ENCODE measurements around the gene LMTK2. TPM values are rescaled to one million over a fixed set of nuclear protein-coding genes. Genes with fewer than 3 reads are reported as not detected.

The LMTK2 gene
- total and polyA plus RNA-seq, 10 donors: 1.3 to 22.8 (median 18.6) TPM

DNA sequence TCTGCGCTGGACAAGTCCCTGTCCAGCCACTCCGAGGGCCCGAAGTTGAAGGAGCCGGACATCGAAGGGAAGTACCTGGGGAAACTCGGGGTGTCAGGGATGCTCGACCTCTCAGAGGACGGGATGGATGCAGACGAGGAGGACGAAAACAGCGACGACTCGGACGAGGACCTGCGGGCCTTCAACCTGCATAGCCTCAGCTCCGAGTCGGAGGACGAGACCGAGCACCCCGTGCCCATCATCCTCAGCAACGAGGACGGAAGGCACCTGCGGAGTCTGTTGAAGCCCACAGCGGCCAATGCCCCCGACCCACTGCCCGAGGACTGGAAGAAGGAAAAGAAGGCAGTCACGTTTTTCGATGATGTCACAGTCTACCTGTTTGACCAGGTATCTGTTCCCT, 87.5 kb downstream of the LMTK2 start:
- Histone ChIP-seq H3K36me3 (peaks cover 0 to 91% (median 53%) of the 10 kb centered on the region in 6 donors), H3K4me3 (no peak overlapping the region), H3K27ac (no peak overlapping the region), H3K4me1 (peaks cover 0 to 23% (median 13%) of the 10 kb centered on the region in 6 donors), H3K9me3 (peaks cover 0 to 10% (median 3%) of the 10 kb centered on the region in 8 donors), H3K27me3 (replicated peaks in 1 of 7) (no peaks in the 10 kb centered on the region)
- intact Hi-C loops (cut with DNase I; ENCODE audit: low total_unique reads): loop anchor here (10.0 kb wide), 1 partner anchor 61 kb away; the partner anchor contains the start of gene TECPR1
- 96 to 98% (median 98%) methylated on average over 28 of the region's 28 CpGs for WGBS, 5 donors
- DNase-seq: no peak
- TF ChIP-seq, protein P1, sequence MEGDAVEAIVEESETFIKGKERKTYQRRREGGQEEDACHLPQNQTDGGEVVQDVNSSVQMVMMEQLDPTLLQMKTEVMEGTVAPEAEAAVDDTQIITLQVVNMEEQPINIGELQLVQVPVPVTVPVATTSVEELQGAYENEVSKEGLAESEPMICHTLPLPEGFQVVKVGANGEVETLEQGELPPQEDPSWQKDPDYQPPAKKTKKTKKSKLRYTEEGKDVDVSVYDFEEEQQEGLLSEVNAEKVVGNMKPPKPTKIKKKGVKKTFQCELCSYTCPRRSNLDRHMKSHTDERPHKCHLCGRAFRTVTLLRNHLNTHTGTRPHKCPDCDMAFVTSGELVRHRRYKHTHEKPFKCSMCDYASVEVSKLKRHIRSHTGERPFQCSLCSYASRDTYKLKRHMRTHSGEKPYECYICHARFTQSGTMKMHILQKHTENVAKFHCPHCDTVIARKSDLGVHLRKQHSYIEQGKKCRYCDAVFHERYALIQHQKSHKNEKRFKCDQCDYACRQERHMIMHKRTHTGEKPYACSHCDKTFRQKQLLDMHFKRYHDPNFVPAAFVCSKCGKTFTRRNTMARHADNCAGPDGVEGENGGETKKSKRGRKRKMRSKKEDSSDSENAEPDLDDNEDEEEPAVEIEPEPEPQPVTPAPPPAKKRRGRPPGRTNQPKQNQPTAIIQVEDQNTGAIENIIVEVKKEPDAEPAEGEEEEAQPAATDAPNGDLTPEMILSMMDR (IDR thresholded peaks at IDR 0.05 in 8 of 11, conservative IDR thresholded peaks at IDR 0.05 in 3 of 11): no peak
- no peak for TF ChIP-seq POLR2AphosphoS5 (IDR thresholded peaks at IDR 0.05)
- no peak for TF ChIP-seq POLR2A (IDR thresholded peaks at IDR 0.05)

DNA sequence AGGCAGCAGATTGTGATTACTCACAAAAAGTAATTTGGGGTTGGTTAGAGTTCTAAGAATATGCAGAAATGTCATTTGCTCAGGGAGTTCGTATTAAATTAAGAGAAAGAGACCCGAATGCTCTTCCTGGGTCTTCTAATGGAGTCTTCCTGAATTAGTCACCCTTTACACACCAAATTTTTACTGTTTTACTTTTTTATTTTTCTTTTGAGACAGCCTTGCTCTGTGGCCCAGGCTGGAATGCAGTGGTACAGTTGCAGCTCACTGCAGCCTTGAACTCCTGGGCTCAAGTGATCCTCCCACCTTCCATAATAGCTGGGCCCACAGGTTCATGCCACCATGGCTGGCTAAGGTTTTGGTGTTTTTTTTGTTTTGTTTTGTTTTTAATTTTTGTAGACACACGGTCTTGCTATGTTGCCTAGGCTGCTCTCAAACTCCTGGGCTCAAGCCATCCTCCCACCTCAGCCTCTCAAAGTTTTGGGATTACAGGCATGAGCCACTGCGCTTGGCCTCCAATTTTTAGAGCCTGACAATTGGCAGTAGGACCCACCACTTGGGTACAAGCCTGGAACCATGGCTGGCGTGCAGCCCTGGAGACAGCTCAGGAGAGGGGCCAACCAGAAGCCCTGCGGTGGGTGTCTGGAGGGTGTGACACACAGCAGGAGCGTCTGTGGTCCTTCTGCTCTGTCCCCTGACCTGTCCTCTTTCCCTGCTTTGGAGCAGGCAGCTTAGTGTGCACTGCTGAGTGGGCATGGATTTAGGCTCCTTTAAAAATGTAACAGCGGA, 88.2 kb downstream of the LMTK2 start:
- intact Hi-C loops (cut with DNase I; ENCODE audit: low total_unique reads): loop anchor here (10.0 kb wide), 1 partner anchor 60 kb away; the partner anchor contains the start of gene TECPR1
- H3K36me3 ChIP-seq: peaks cover 0 to 84% (median 53%) of the 10 kb centered on the region in 6 donors
- WGBS, 5 donors: 95 to 98% (median 97%) methylated on average over 7 to 8 of the region's 8 CpGs
- peaks cover 0 to 10% (median 3%) of the 10 kb centered on the region in 8 donors for H3K9me3 ChIP-seq
- no peaks in the 10 kb centered on the region for H3K27me3 ChIP-seq (replicated peaks in 1 of 7)
- DNase-seq: no peak
- no peak overlapping the region for H3K4me3 ChIP-seq
- TF ChIP-seq POLR2AphosphoS5 (IDR thresholded peaks at IDR 0.05) (no peak), POLR2A (IDR thresholded peaks at IDR 0.05) (no peak)
- TF ChIP-seq, protein P1 (IDR thresholded peaks at IDR 0.05 in 8 of 11, conservative IDR thresholded peaks at IDR 0.05 in 3 of 11): no peak
- peaks cover 0 to 30% (median 17%) of the 10 kb centered on the region in 6 donors for H3K4me1 ChIP-seq
- no peak overlapping the region for H3K27ac ChIP-seq

DNA sequence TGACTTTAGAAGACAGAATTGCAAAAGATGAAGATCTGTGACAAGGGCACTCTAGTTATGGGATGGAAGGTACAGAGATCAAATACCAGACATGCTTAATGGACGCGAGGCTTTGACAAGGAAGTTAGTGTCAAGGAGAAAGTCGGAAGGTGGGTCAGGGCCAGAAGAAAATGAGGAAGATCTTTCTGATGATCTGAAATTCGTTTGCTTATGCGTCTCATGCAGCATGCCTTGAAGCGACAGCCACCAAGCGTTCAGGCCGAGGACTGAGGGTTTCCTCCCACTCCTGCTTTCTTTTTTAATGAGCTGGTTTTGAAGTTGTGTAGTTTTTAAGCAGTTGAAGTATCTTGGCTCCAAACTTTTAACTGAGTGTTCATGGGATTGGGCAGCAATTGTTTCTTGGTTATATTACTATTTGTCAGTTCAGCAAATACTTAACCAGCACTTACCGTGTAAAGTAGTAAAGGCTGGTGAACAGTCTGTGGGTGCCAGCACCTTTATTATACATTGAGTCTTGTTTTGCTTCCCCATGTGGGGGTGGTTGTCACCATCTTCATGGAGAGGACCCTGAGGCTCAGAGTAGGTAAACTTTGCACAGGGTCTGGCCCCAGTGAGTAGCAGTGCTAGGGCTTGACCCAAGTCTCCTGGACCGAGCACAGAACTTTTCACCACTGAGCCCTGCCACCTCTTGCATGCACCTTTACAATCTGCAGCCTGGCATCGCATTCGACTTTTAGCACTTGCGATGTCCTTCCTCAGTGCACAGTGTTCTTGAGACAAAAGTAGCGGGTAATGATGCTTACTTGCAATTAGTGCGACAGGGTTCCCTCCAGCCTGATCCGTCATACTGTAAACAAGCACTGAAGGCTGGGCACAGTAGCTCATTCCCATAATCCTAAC, 90.3 kb downstream of the LMTK2 start:
- H3K4me3 ChIP-seq: no peak overlapping the region
- WGBS, 5 donors: 65 to 81% (median 74%) methylated on average over 16 of the region's 16 CpGs
- H3K36me3 ChIP-seq: peaks cover 0 to 63% (median 37%) of the 10 kb centered on the region in 6 donors
- no peaks in the 10 kb centered on the region for H3K27me3 ChIP-seq (replicated peaks in 1 of 7)
- intact Hi-C loops (cut with DNase I; ENCODE audit: low total_unique reads): loop anchor here (10.0 kb wide), 1 partner anchor 58 kb away; the partner anchor contains the start of gene TECPR1
- no peak for DNase-seq
- peak overlapping the region in 2 of 8 donors; percentile 12 to 16 for H3K27ac ChIP-seq
- peaks cover 6 to 51% (median 37%) of the 10 kb centered on the region in 6 donors for H3K4me1 ChIP-seq
- peaks cover 0 to 10% (median 3%) of the 10 kb centered on the region in 8 donors for H3K9me3 ChIP-seq
- TF ChIP-seq, protein P1 (IDR thresholded peaks at IDR 0.05 in 8 of 11, conservative IDR thresholded peaks at IDR 0.05 in 3 of 11): no peak
- no peak for TF ChIP-seq POLR2AphosphoS5 (IDR thresholded peaks at IDR 0.05)
- TF ChIP-seq POLR2A (IDR thresholded peaks at IDR 0.05): no peak
